HG02798 (cell line): ENCODE results near the gene EPB41L3.
"Not testable (repeated sequence)": the region's sequence is repeated elsewhere in the genome, so short reads cannot be mapped to it uniquely, and the experiment has no call there.

Source experiments
- ATAC-seq: cut with Tn5 transposase; IDR thresholded peaks from one replicate; pipeline ENCODE4 v1.9.1; 2021; ENCODE audit warnings: mild to moderate bottlenecking; ENCODE audit not compliant: unreplicated experiment, poor library complexity

EPB41L3 gene

GRCh38 chr18:5534845-5535244 lies 9.0 kb downstream of the EPB41L3 start:
- ATAC-seq, result no peak

DNA sequence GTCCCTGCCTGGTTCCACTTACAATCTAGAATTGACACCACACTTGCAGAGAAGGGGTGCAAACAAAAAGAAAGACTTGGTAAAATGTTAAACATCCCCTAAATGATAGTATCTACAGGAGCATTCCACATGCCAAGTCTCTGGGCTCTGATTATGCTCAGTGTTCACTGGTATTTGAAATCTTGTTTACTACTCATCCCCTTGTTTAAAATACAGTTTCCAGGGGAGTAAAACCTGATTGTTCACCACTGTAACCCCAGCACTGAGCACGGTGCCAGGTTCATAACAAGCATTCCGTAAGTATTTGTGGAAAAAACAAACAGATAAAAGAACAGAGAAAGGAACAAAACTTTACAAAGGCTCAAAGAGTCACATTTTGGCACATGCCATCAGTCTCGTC lies 11.7 kb downstream of the EPB41L3 start:
- no peak for ATAC-seq

GRCh38 chr18:5530629-5531178 lies 13.1 kb downstream of the EPB41L3 start:
- no peak for ATAC-seq

- ATAC-seq, result no peak
Observed at GRCh38 chr18:5529471-5529870, 14.3 kb downstream of the EPB41L3 start.

- no peak for ATAC-seq
Observed at GRCh38 chr18:5527603-5528002, 16.2 kb downstream of the EPB41L3 start.

DNA sequence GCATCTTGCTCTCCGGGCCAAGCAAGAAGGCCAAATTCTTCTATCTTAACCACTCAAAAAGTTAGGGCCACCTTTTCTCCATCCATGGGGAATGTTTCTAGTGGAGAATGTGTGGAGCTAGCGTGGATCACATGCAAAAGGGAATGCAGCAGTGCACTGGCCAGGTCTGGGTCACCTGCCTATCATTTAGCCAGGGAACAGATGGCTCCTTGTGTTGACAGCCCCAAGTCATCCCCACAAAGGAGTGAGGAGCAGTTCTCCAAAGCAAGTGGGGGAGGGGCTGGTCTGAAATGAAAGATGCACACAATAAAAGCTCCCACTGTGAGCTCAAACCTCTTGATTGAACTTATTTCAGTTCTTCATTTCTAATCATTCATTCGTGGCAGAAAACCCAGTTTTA lies 19.1 kb downstream of the EPB41L3 start:
- no peak for ATAC-seq

GRCh38 chr18:5521000-5521399 lies 22.8 kb downstream of the EPB41L3 start:
- no peak for ATAC-seq

GRCh38 chr18:5520464-5520863 lies 23.3 kb downstream of the EPB41L3 start:
- ATAC-seq, result no peak

DNA sequence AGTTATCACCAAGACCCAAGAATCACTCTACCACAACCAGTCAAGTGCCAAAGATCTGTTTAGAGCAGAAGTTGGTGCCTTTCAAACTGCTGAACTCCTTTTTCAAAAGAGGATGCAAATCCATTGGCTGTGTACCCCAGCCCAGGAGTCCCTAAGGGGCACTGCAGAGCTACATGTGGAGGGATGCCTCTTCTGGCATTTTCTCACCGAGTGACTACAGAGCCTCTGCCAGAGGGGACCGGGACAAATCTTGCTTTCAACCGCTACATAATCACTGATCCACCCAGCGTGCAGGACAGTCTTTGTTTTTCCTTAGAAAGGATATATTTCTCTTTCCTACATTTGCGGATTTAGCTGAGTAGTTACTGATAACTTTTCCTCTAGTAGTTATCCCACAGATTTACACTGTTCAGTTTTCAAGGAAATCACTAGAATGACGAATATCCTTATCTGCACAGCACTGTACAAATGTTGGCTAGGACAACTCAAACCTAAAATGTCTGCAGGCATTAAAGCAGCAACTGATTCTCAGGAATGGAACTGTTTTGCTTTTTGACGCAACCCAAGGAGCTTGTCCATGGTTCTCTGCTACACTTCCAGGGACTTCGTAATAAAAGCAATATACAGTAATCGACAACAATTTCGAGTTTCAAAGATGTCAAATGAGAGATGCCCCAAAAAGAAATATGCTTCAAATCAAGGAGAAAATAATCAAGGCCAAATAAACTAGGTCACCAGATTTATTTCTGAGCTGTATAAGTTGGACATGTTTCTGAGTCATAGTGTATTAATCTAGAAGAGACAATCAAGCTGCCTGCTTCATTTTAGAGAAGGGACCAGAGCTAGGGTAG lies 24.1 kb downstream of the EPB41L3 start:
- no peak for ATAC-seq

- no peak for ATAC-seq
Observed at GRCh38 chr18:5518899-5519371, 24.9 kb downstream of the EPB41L3 start.

DNA sequence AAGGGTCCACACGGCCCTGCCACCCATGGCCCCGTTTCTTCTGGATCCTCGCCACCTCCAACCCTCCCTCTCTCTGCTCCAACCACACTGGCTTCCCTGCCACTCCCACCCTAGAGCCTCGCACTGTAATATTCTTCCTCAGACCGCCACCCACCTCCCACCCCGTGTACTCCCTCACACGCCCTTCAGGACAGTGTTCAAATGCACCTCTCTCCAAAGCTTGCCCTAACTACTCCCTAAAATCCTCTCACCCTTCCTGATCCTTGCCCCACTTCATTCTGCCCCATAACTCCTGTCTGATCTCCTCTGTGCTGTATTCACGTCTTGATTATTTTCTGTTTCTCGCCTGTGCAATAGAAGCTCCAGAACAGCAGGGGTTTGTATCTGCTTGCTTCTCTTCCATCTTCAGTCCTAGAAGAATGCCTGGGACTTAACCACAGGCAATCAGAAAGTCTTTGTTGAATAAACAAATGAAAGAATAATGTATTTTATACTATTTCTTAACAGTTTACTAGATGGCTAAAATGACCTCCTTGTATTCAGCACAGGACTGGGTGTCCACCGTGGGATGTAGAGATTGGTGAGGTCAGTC lies 25.5 kb downstream of the EPB41L3 start:
- ATAC-seq, result no peak

DNA sequence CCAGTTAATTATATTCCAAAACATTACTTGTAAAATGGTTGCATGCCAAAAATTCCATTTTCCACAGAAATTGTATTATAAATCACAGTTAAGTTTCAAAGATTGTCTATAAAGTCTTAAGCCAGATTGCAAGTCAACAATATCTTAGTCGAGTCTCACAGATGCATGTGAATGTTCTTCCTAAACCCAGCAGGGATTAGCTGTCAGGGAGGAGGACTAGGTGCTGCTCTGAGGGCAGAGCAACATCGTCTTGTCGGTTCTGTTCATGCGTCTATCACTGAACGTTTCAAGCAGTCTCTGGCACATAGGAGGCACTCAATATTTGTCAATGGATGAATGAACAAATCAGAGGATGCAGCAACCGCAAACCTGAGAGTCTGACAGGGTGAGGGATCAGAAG lies 27.0 kb downstream of the EPB41L3 start:
- no peak for ATAC-seq

GRCh38 chr18:5515011-5515784 lies 28.6 kb downstream of the EPB41L3 start:
- no peak for ATAC-seq

- ATAC-seq, result no peak
Observed at GRCh38 chr18:5513947-5514346, 29.9 kb downstream of the EPB41L3 start.

GRCh38 chr18:5512176-5512575 lies 31.6 kb downstream of the EPB41L3 start:
- no peak for ATAC-seq

DNA sequence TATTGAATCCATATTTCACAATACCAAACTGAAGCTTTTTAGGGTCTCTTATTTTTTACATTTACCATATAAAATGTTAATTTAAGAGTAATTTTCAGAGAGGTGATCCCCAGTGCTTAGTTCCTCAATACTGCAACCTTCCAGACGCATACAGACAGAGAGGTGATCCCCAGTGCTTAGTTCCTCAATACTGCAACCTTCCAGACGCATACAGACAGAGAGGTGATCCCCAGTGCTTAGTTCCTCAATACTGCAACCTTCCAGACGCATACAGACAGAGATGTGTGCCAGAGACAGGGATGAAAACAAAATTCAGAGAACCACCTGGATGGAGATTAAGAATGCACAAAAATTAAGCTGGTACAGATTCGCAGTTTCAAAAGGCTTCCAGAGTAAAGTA lies 32.3 kb downstream of the EPB41L3 start:
- ATAC-seq, result not testable (repeated sequence)

- no peak for ATAC-seq
Observed at GRCh38 chr18:5510135-5510846, 33.5 kb downstream of the EPB41L3 start.

DNA sequence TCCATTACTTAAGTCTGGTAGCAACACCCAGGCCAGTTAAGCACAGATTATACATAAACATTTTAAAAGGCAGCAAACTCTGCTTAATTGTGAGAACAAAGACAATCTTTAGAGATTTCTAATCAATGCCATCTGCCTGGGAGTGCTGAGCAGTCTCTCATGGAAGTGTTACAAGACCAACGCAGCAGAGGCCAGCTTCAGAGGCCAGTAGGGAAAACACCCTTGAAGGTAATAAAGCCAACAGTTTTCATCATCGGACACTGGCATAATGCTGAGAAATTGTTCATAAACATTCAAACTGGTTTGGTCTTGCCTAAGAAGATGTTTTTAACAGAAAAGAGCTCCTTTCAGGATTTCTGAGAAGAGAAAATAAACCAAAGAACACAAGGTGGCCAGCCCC lies 35.0 kb downstream of the EPB41L3 start:
- ATAC-seq, result no peak

DNA sequence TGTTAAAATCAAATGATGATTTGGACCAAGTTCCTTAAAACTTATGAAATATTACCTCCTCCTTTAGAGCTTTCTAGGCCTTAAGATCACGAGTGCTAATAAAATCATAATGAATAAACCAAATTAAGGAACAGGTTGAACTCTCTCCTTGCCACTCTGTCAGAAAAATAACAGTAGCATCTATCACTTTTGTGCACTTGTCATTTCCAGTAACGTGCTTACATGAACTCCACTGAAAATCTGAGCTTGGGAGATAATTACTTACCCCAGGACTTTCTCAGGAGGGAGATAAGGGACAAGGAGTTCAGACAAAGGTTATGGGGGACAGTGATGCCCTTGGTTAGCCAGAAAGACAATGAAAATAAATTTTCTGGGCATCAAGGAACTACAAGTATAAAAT lies 36.0 kb downstream of the EPB41L3 start:
- no peak for ATAC-seq

- no peak for ATAC-seq
Observed at GRCh38 chr18:5506174-5506573, 37.6 kb downstream of the EPB41L3 start.
